ENCODE results near the gene AMFR. TPM values are rescaled to one million over a fixed set of nuclear protein-coding genes. Genes with fewer than 3 reads are reported as not detected.
A peak's percentile ranks its signal among the peaks of the same experiment; 100 is the strongest.

AMFR gene
- total RNA-seq: 100 to 1,000 TPM; 128 to 309 TPM
- polyA plus RNA-seq: 10 to 100 TPM; 43.3 to 69.1 TPM

DNA sequence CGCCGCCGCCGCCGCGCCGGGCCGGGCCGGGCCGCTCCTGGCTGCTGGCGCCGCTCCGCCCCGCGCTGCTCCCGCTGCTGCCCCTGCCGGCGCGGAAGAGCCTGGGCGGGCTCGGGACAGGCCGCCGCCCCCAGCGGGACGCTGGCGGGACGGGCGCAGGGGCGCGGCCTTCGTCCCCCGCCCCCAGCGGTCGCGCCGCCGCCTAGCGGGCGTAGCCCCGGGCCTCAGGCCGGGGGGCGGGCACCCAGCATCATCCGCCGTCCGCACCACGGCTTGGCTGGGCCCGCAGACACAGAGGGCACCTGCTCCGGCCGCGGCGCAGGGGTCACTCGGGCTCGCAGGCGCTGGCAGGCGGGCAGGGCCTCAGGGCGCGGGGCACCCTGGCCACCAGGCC, at the start of gene AMFR:
AMFR (minus strand) TSS at position 107 of the 394 bp plus-strand sequence. CDS start 218 bp downstream, outside the sequence.
- H3K9me3 ChIP-seq (ENCODE audit: control insufficient read depth in 4 of 4, low read length in 3 of 4): no peaks in the 10 kb centered on the region

DNA sequence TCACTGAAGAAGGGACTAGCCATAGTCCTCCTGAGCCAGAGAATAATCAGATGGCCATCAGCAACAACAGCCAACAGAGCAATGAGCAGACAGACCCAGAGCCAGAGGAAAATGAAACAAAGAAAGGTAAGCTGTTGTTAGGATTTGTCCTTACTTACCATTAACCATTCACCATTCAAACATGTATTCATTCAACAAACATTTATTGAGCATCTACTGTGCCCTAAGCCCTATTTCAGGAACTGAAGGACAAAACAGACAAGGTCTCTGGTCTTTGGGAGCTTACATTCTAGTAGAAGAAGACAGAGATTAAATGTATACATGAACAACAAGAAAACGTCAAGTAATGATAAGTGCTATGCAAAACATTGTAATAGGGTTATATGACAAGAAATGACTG, 45.3 kb upstream of the AMFR start:
- 97% methylated on average over 1 of the region's 1 CpG for WGBS
- DNase-seq (ENCODE audit: low spot score): no peak
- no peaks in the 10 kb centered on the region for H3K27me3 ChIP-seq (ENCODE audit: control insufficient read depth in 4 of 4, insufficient read depth in 4 of 4, low read length in 3 of 4)
- peaks cover 7 to 79% (median 54%) of the 10 kb centered on the region in 4 donors for H3K36me3 ChIP-seq (ENCODE audit: control insufficient read depth in 4 of 4, insufficient read depth in 3 of 4, low read depth in 1 of 4, low read length in 3 of 4)
- no peak overlapping the region for H3K4me3 ChIP-seq (ENCODE audit: low read depth in 1 of 3, low read length in 3 of 3)
- H3K9me3 ChIP-seq (ENCODE audit: control insufficient read depth in 4 of 4, low read length in 3 of 4): no peaks in the 10 kb centered on the region
- H3K9ac ChIP-seq (ENCODE audit: low read depth in 1 of 2, low read length in 2 of 2): no peak overlapping the region
- TF ChIP-seq RAD21 (IDR thresholded peaks at IDR 0.05): no peak
- TF ChIP-seq REST (IDR thresholded peaks at IDR 0.05): no peak
- TF ChIP-seq SP1 (IDR thresholded peaks at IDR 0.05): no peak
- TF ChIP-seq JUND (IDR thresholded peaks at IDR 0.05): no peak
- TF ChIP-seq, protein P1, sequence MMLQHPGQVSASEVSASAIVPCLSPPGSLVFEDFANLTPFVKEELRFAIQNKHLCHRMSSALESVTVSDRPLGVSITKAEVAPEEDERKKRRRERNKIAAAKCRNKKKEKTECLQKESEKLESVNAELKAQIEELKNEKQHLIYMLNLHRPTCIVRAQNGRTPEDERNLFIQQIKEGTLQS (IDR thresholded peaks at IDR 0.05): no peak
- TF ChIP-seq, protein P2, sequence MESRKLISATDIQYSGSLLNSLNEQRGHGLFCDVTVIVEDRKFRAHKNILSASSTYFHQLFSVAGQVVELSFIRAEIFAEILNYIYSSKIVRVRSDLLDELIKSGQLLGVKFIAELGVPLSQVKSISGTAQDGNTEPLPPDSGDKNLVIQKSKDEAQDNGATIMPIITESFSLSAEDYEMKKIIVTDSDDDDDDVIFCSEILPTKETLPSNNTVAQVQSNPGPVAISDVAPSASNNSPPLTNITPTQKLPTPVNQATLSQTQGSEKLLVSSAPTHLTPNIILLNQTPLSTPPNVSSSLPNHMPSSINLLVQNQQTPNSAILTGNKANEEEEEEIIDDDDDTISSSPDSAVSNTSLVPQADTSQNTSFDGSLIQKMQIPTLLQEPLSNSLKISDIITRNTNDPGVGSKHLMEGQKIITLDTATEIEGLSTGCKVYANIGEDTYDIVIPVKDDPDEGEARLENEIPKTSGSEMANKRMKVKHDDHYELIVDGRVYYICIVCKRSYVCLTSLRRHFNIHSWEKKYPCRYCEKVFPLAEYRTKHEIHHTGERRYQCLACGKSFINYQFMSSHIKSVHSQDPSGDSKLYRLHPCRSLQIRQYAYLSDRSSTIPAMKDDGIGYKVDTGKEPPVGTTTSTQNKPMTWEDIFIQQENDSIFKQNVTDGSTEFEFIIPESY (IDR thresholded peaks at IDR 0.05): no peak
- TF ChIP-seq GABPA (IDR thresholded peaks at IDR 0.05 in 1 of 2, conservative IDR thresholded peaks at IDR 0.05 in 1 of 2): no peak
- TF ChIP-seq YY1 (IDR thresholded peaks at IDR 0.05): no peak
- no peak for TF ChIP-seq FOXA1 (IDR thresholded peaks at IDR 0.05)
- TF ChIP-seq, protein P3, sequence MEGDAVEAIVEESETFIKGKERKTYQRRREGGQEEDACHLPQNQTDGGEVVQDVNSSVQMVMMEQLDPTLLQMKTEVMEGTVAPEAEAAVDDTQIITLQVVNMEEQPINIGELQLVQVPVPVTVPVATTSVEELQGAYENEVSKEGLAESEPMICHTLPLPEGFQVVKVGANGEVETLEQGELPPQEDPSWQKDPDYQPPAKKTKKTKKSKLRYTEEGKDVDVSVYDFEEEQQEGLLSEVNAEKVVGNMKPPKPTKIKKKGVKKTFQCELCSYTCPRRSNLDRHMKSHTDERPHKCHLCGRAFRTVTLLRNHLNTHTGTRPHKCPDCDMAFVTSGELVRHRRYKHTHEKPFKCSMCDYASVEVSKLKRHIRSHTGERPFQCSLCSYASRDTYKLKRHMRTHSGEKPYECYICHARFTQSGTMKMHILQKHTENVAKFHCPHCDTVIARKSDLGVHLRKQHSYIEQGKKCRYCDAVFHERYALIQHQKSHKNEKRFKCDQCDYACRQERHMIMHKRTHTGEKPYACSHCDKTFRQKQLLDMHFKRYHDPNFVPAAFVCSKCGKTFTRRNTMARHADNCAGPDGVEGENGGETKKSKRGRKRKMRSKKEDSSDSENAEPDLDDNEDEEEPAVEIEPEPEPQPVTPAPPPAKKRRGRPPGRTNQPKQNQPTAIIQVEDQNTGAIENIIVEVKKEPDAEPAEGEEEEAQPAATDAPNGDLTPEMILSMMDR (IDR thresholded peaks at IDR 0.05; ENCODE audit: low read depth, low read length, missing input control): no peak
- no peak overlapping the region for H3K27ac ChIP-seq (ENCODE audit: low read depth in 1 of 2, low read length in 2 of 2)
- no peaks in the 10 kb centered on the region for H3K4me1 ChIP-seq (ENCODE audit: control insufficient read depth in 4 of 4, insufficient read depth in 4 of 4, low read length in 3 of 4)

More for the DNA sequence above, at the start of gene AMFR:
- TF ChIP-seq TAF1 (conservative IDR thresholded peaks at IDR 0.05): no peak
- no peak for TF ChIP-seq NR2F2 (IDR thresholded peaks at IDR 0.05)
- TF ChIP-seq, protein P3 (IDR thresholded peaks at IDR 0.05; ENCODE audit: low read depth, low read length, missing input control): peak; percentile 64
- H3K27ac ChIP-seq (ENCODE audit: low read depth in 1 of 2, low read length in 2 of 2): peak within 1 kb of the TSS; percentile 79 to 82
- under 1% methylated on average over 57 of the region's 57 CpGs for WGBS
- H3K4me3 ChIP-seq (ENCODE audit: low read depth in 1 of 3, low read length in 3 of 3): peak within 1 kb of the TSS; percentile 67 to 99 (median 86)
- H3K4me1 ChIP-seq (ENCODE audit: control insufficient read depth in 4 of 4, insufficient read depth in 4 of 4, low read length in 3 of 4): peaks cover 7 to 22% (median 17%) of the 10 kb centered on the region in 4 donors
- H3K36me3 ChIP-seq (ENCODE audit: control insufficient read depth in 4 of 4, insufficient read depth in 3 of 4, low read depth in 1 of 4, low read length in 3 of 4): peaks cover 0 to 4% (median under 1%) of the 10 kb centered on the region in 4 donors
- peak; percentile 75 for DNase-seq (ENCODE audit: low spot score)
- H3K9ac ChIP-seq (ENCODE audit: low read depth in 1 of 2, low read length in 2 of 2): peak within 1 kb of the TSS; percentile 62 to 97
- no peaks in the 10 kb centered on the region for H3K27me3 ChIP-seq (ENCODE audit: control insufficient read depth in 4 of 4, insufficient read depth in 4 of 4, low read length in 3 of 4)

All from liver (tissue), 9 donors.